HG03565 (cell line): ENCODE results near the gene EFNA4.
A peak's percentile ranks its signal among the peaks of the same experiment; 100 is the strongest.

Experiments
- ATAC-seq: cut with Tn5 transposase; IDR thresholded peaks from one replicate; pipeline ENCODE4 v1.9.1; 2021; ENCODE audit warnings: mild to moderate bottlenecking, moderate library complexity; ENCODE audit not compliant: unreplicated experiment

The EFNA4 gene

GRCh38 chr1:155032886-155033285, 30.7 kb upstream of the EFNA4 start:
- no peak for ATAC-seq

GRCh38 chr1:155033524-155033923, 30.0 kb upstream of the EFNA4 start, which contains the start of the genes DCST1 and DCST2:
Gene DCST1 (plus strand): TSS chr1:155033824. CDS start chr1:155034037, 213 bp downstream.
Gene DCST2 (minus strand): TSS chr1:155033781. CDS start chr1:155033701, 80 bp downstream.
- ATAC-seq = no peak

- no peak for ATAC-seq
These were observed 29.0 kb upstream of the EFNA4 start for GRCh38 chr1:155034318-155035208.

- no peak for ATAC-seq
These were observed 27.6 kb upstream of the EFNA4 start for GRCh38 chr1:155035936-155036335.

GRCh38 chr1:155037043-155037442, 26.5 kb upstream of the EFNA4 start:
- ATAC-seq = no peak

- ATAC-seq = no peak
These were observed 25.6 kb upstream of the EFNA4 start for GRCh38 chr1:155037851-155038441.

GRCh38 chr1:155038602-155039307, 24.8 kb upstream of the EFNA4 start:
- ATAC-seq = no peak

- no peak for ATAC-seq
These were observed 24.3 kb upstream of the EFNA4 start for GRCh38 chr1:155039308-155039669.

- ATAC-seq = no peak
These were observed 23.0 kb upstream of the EFNA4 start for GRCh38 chr1:155040358-155041093.

- ATAC-seq = no peak
These were observed 20.8 kb upstream of the EFNA4 start for GRCh38 chr1:155042789-155043188.

- ATAC-seq = no peak
These were observed 20.2 kb upstream of the EFNA4 start for GRCh38 chr1:155043301-155043702.

- no peak for ATAC-seq
These were observed 19.7 kb upstream of the EFNA4 start for GRCh38 chr1:155043793-155044192.

- ATAC-seq = no peak
These were observed 19.2 kb upstream of the EFNA4 start for GRCh38 chr1:155044365-155044764.

- no peak for ATAC-seq
These were observed 18.5 kb upstream of the EFNA4 start for GRCh38 chr1:155044812-155045657.

- ATAC-seq = no peak
These were observed 14.8 kb upstream of the EFNA4 start for GRCh38 chr1:155048449-155049334.

GRCh38 chr1:155049651-155050559, 13.6 kb upstream of the EFNA4 start:
- ATAC-seq = no peak

GRCh38 chr1:155050560-155051341, 12.8 kb upstream of the EFNA4 start, which contains the start of gene ADAM15:
Gene ADAM15 (plus strand): TSS chr1:155051316. CDS start chr1:155051387, 71 bp downstream.
- ATAC-seq = peak; percentile 44
